HepG2 (cell line): ENCODE results near the gene GLDN. TPM values are rescaled to one million over a fixed set of nuclear protein-coding genes. Genes with fewer than 3 reads are reported as not detected.

Source experiments
- BHLHE40 ChIP-seq: IDR thresholded peaks from 2 replicates; pipeline ENCODE4 v1.6.1; 2011; ENCODE audit warnings: low read length, improper control_type of control experiment
- CENPX ChIP-seq: sonication (generic); formaldehyde crosslinking; IDR thresholded peaks from 2 replicates; pipeline ENCODE4 v1.9.0; 2021; ENCODE audit warnings: mild to moderate bottlenecking, missing genetic modification reagents, moderate library complexity
- GFI1 ChIP-seq: sonication (generic); formaldehyde crosslinking; IDR thresholded peaks from 2 replicates; pipeline ENCODE4 v1.5.0; 2020; ENCODE audit warnings: missing genetic modification reagents, mild to moderate bottlenecking, borderline replicate concordance
- KLF16 ChIP-seq, 2 experiments: sonication (generic) in 1 of 2; formaldehyde crosslinking in 1 of 2; IDR thresholded peaks; 2 replicates each; pipeline versions ENCODE4 v1.6.1 to v1.8.0; 2016 to 2023; ENCODE audit warnings: missing genetic modification reagents in 2 of 2, missing compliant biosample characterization in 1 of 2
- MEF2D ChIP-seq: sonication (generic); formaldehyde crosslinking; IDR thresholded peaks from 2 replicates; pipeline ENCODE4 v1.5.1; 2020; ENCODE audit warnings: mild to moderate bottlenecking, missing genetic modification reagents
- NFE2L2 ChIP-seq: fragments of 150-350 bp; IDR thresholded peaks from 2 replicates; pipeline ENCODE4 v1.6.1; 2014; ENCODE audit warnings: low read length
- NR2C2 ChIP-seq: sonication (generic); formaldehyde crosslinking; IDR thresholded peaks from 2 replicates; pipeline ENCODE4 v1.4.0; 2020; ENCODE audit warnings: missing genetic modification reagents, mild to moderate bottlenecking, moderate library complexity, borderline replicate concordance
- PLRG1 ChIP-seq: fragments of 450-650 bp; conservative IDR thresholded peaks from 2 replicates; pipeline ENCODE4 v1.6.1; 2016
- ZEB1 ChIP-seq: IDR thresholded peaks from 2 replicates; pipeline ENCODE4 v1.6.1; 2012; ENCODE audit warnings: mild to moderate bottlenecking, low read depth, inconsistent platforms; ENCODE audit not compliant: insufficient replicate concordance
- ZNF101 ChIP-seq: sonication (generic); formaldehyde crosslinking; IDR thresholded peaks from 2 replicates; pipeline ENCODE4 v1.4.0; 2020; ENCODE audit warnings: mild to moderate bottlenecking, low read depth, missing genetic modification reagents, borderline replicate concordance
- ZNF441 ChIP-seq: sonication (generic); formaldehyde crosslinking; IDR thresholded peaks from 2 replicates; pipeline ENCODE4 v1.7.0; 2021; ENCODE audit warnings: missing genetic modification reagents, borderline replicate concordance
- ZNF605 ChIP-seq: sonication (generic); formaldehyde crosslinking; IDR thresholded peaks from 2 replicates; pipeline ENCODE4 v1.8.0; 2022; ENCODE audit warnings: mild to moderate bottlenecking, missing genetic modification reagents
- ZNF883 ChIP-seq: sonication (generic); formaldehyde crosslinking; IDR thresholded peaks from 2 replicates; pipeline ENCODE4 v1.5.1; 2020; ENCODE audit warnings: mild to moderate bottlenecking, missing genetic modification reagents; ENCODE audit errors: not compliant biosample characterization
- ZSCAN30 ChIP-seq: sonication (generic); formaldehyde crosslinking; IDR thresholded peaks from 2 replicates; pipeline ENCODE4 v1.5.0; 2020; ENCODE audit warnings: mild to moderate bottlenecking, missing genetic modification reagents
- polyA plus RNA-seq, 8 experiments: library from polyadenylated mRNA; depleted of rRNA in 3 of 8; stranded (reverse) in 7 of 8; unstranded in 1 of 8; fragments of >200 nt; fragmentation: Illumina TruSeq in 4 of 8; extraction: Trizol in 4 of 8; gene quantifications; 2 replicates each; pipeline versions ENCODE4 v1.2.1 to v1.2.3, GENCODE V29; 2011 to 2016; ENCODE audit warnings: low read depth in 4 of 8, missing spikeins in 1 of 8, mixed read lengths in 1 of 8; ENCODE audit not compliant: insufficient read depth in 1 of 8
- total RNA-seq, 5 experiments: library from RNA; depleted of rRNA; stranded (reverse); fragments of >200 nt; fragmentation: Illumina TruSeq; extraction: Trizol; gene quantifications; 2 replicates each; pipeline ENCODE4 v1.2.3, GENCODE V29; 2016; ENCODE audit warnings: low read depth in 1 of 5
- TF ChIP-seq, protein P1 (sequence below): sonication (generic); formaldehyde crosslinking; IDR thresholded peaks from 2 replicates; pipeline ENCODE4 v1.5.1; 2020; ENCODE audit warnings: mild to moderate bottlenecking, missing genetic modification reagents, borderline replicate concordance
- TF ChIP-seq, protein P2 (sequence below), 2 experiments: fragments of 450-650 bp in 1 of 2; sonication (generic) in 1 of 2; formaldehyde crosslinking in 1 of 2; IDR thresholded peaks; 2 replicates each; pipeline versions ENCODE4 v1.6.1 to v1.8.0; 2016 to 2022; ENCODE audit warnings: antibody characterized with exemption in 1 of 2, mild to moderate bottlenecking in 1 of 2, missing genetic modification reagents in 1 of 2

GLDN gene
- total and polyA plus RNA-seq, 2 of the 13 experiments (the other 11 are each of a cell fraction or from before 2014, with no cell fraction given): 0.86 to 1.0 TPM

DNA sequence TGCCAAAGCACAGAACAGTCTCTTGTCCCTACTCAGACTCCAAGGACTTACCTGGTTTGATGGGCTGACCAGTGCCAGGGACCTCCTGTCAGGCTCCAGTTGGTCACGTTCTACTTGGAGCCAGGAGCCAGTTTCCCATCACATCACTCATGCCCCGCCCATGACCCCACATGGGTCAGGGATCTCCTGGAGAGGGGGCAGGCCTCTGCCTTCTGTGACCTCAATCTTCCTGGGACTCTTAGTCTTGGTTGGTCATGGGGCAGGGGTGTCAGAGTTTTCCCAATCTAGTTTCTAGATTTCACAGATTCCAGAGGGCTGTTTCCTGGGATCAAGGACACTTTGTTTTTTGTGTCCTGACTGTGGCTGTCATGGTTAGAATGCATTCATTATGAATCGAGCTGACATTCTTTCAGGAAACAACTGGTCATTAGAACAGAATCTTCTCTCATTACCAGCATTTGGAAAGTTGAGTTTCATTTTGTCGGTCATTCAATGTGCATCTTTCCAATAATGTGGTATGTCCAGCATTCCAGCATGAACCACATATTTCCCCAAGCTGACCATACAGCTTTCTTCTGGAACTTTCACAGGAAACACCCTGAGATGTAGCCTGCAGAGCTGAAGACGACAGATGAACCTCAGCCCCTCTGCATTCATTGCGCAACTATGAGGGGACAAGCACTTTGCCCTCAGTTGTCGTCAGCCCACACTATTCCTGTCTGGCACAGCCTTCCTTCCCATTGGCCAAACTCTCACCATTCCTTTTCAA is 22.9 kb upstream of the GLDN start (continued):
- TF ChIP-seq, protein P1, sequence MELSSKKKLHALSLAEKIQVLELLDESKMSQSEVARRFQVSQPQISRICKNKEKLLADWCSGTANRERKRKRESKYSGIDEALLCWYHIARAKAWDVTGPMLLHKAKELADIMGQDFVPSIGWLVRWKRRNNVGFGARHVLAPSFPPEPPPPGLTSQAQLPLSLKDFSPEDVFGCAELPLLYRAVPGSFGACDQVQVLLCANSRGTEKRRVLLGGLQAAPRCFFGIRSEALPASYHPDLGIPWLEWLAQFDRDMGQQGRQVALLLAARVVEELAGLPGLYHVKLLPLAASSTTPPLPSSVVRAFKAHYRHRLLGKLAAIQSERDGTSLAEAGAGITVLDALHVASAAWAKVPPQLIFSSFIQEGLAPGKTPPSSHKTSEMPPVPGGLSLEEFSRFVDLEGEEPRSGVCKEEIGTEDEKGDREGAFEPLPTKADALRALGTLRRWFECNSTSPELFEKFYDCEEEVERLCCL (CRISPR knock-in tag): no peak
- TF ChIP-seq KLF16 (CRISPR knock-in tag; IDR thresholded peaks at IDR 0.05) (peak in 1 of 2 experiments; percentile 34; a peak in 1 of 4 replicates), GFI1 (no peak; the same call in 1 of the 2 replicates), MEF2D (no peak), NFE2L2 (no peak), BHLHE40 (peak; percentile 73), ZNF605 (CRISPR knock-in tag) (no peak), ZNF441 (CRISPR knock-in tag) (no peak; the same call in 1 of the 2 replicates), ZNF883 (CRISPR knock-in tag) (peak; percentile 19), ZNF101 (CRISPR knock-in tag) (no peak), PLRG1 (no peak), CENPX (CRISPR knock-in tag) (no peak), ZSCAN30 (CRISPR knock-in tag) (no peak), NR2C2 (CRISPR knock-in tag) (peak; percentile 72), ZEB1 (no peak)
- TF ChIP-seq, protein P2, sequence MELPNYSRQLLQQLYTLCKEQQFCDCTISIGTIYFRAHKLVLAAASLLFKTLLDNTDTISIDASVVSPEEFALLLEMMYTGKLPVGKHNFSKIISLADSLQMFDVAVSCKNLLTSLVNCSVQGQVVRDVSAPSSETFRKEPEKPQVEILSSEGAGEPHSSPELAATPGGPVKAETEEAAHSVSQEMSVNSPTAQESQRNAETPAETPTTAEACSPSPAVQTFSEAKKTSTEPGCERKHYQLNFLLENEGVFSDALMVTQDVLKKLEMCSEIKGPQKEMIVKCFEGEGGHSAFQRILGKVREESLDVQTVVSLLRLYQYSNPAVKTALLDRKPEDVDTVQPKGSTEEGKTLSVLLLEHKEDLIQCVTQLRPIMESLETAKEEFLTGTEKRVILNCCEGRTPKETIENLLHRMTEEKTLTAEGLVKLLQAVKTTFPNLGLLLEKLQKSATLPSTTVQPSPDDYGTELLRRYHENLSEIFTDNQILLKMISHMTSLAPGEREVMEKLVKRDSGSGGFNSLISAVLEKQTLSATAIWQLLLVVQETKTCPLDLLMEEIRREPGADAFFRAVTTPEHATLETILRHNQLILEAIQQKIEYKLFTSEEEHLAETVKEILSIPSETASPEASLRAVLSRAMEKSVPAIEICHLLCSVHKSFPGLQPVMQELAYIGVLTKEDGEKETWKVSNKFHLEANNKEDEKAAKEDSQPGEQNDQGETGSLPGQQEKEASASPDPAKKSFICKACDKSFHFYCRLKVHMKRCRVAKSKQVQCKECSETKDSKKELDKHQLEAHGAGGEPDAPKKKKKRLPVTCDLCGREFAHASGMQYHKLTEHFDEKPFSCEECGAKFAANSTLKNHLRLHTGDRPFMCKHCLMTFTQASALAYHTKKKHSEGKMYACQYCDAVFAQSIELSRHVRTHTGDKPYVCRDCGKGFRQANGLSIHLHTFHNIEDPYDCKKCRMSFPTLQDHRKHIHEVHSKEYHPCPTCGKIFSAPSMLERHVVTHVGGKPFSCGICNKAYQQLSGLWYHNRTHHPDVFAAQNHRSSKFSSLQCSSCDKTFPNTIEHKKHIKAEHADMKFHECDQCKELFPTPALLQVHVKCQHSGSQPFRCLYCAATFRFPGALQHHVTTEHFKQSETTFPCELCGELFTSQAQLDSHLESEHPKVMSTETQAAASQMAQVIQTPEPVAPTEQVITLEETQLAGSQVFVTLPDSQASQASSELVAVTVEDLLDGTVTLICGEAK (IDR thresholded peaks at IDR 0.05): no peak
- TF ChIP-seq, protein P2 (CRISPR knock-in tag; IDR thresholded peaks at IDR 0.05): no peak
